Immature natural killer cell (primary cell): ENCODE data around the gene CREB3L2. TPM values are rescaled to one million over a fixed set of nuclear protein-coding genes. Genes with fewer than 3 reads are reported as not detected.
"Not testable (repeated sequence)": the region's sequence is repeated elsewhere in the genome, so short reads cannot be mapped to it uniquely, and the experiment has no call there.

Experiments
- DNase-seq, 3 donors: peaks; one replicate each; pipeline ENCODE4 v3.0.0; 2022; ENCODE audit warnings: mixed read lengths in 1 of 3
- H3K27ac Mint-ChIP-seq, 6 donors: one replicate each; pipeline ENCODE4 v1.8.0; 2020; ENCODE audit warnings: mixed read lengths in 6 of 6, mild to moderate bottlenecking in 5 of 6, inconsistent platforms in 4 of 6, moderate library complexity in 3 of 6
- H3K27me3 Mint-ChIP-seq, 3 donors: one replicate each; pipeline ENCODE4 v1.8.0; 2020 to 2021; ENCODE audit warnings: low read depth in 3 of 3, mild to moderate bottlenecking in 3 of 3, mixed read lengths in 3 of 3, moderate library complexity in 3 of 3, inconsistent platforms in 1 of 3
- H3K36me3 Mint-ChIP-seq, 3 donors: one replicate each; pipeline ENCODE4 v1.8.0; 2020; ENCODE audit warnings: mixed read lengths in 3 of 3, inconsistent platforms in 2 of 3, mild to moderate bottlenecking in 2 of 3
- H3K4me1 Mint-ChIP-seq, 2 donors: one replicate each; pipeline ENCODE4 v1.8.0; 2020; ENCODE audit warnings: inconsistent platforms in 2 of 2, mild to moderate bottlenecking in 2 of 2, mixed read lengths in 2 of 2, moderate library complexity in 1 of 2
- H3K4me3 Mint-ChIP-seq, 5 donors: one replicate each; pipeline ENCODE4 v1.8.0; 2020; ENCODE audit warnings: mild to moderate bottlenecking in 5 of 5, mixed read lengths in 5 of 5, inconsistent platforms in 3 of 5, moderate library complexity in 3 of 5
- H3K9me3 Mint-ChIP-seq, 6 donors: one replicate each; pipeline ENCODE4 v1.8.0; 2020; ENCODE audit warnings: mild to moderate bottlenecking in 6 of 6, mixed read lengths in 6 of 6, inconsistent platforms in 4 of 6, moderate library complexity in 3 of 6
- polyA plus RNA-seq, 3 donors: library from polyadenylated mRNA; unstranded; fragments of 300-500 nt; fragmentation: Illumina TruSeq; gene quantifications; one replicate each; pipeline ENCODE4 v1.2.3, GENCODE V29; 2021

Gene CREB3L2
- polyA plus RNA-seq, 3 donors from 2014 or later, result 10.8 to 21.6 (median 12.6) TPM

GRCh38 chr7:138025215-138026186 is 23.6 kb upstream of the CREB3L2 start:
- no peaks in the 10 kb centered on the region for H3K9me3 Mint-ChIP-seq
- no peak for DNase-seq
- H3K4me1 Mint-ChIP-seq, result peaks cover 0 to 9% of the 10 kb centered on the region in 2 donors
- H3K27ac Mint-ChIP-seq, result no peak overlapping the region
- peaks cover 0 to 6% (median 5%) of the 10 kb centered on the region in 3 donors for H3K27me3 Mint-ChIP-seq
- no peak overlapping the region for H3K4me3 Mint-ChIP-seq
- H3K36me3 Mint-ChIP-seq, result peaks cover 0 to 4% (median 0%) of the 10 kb centered on the region in 3 donors

- DNase-seq, result no peak
- no peak overlapping the region for H3K27ac Mint-ChIP-seq
- H3K27me3 Mint-ChIP-seq, result peaks cover 0 to 6% (median 5%) of the 10 kb centered on the region in 3 donors
- H3K4me3 Mint-ChIP-seq, result no peak overlapping the region
- H3K9me3 Mint-ChIP-seq, result no peaks in the 10 kb centered on the region
- H3K4me1 Mint-ChIP-seq, result peaks cover 0 to 9% of the 10 kb centered on the region in 2 donors
- peaks cover 0 to 4% (median 0%) of the 10 kb centered on the region in 3 donors for H3K36me3 Mint-ChIP-seq
These were observed 22.9 kb upstream of the CREB3L2 start for GRCh38 chr7:138024765-138025164.

GRCh38 chr7:138024343-138024691 is 22.4 kb upstream of the CREB3L2 start:
- Mint-ChIP-seq H3K4me3 (no peak overlapping the region), H3K27ac (no peak overlapping the region), H3K4me1 (peaks cover 0 to 9% of the 10 kb centered on the region in 2 donors)

GRCh38 chr7:138023618-138024342 is 21.9 kb upstream of the CREB3L2 start:
- peaks cover 0 to 9% of the 10 kb centered on the region in 2 donors for H3K4me1 Mint-ChIP-seq
- DNase-seq, result no peak
- H3K27me3 Mint-ChIP-seq, result peaks cover 0 to 6% (median 4%) of the 10 kb centered on the region in 3 donors
- no peak overlapping the region for H3K27ac Mint-ChIP-seq
- peaks cover 0 to 4% (median 0%) of the 10 kb centered on the region in 3 donors for H3K36me3 Mint-ChIP-seq
- H3K4me3 Mint-ChIP-seq, result no peak overlapping the region
- H3K9me3 Mint-ChIP-seq, result no peaks in the 10 kb centered on the region

More at GRCh38 chr7:138024343-138024691, 22.4 kb upstream of the CREB3L2 start:
- Mint-ChIP-seq H3K9me3 (no peaks in the 10 kb centered on the region), H3K36me3 (peaks cover 0 to 4% (median 0%) of the 10 kb centered on the region in 3 donors), H3K27me3 (peaks cover 0 to 7% (median 6%) of the 10 kb centered on the region in 3 donors)
- no peak for DNase-seq

- no peak overlapping the region for H3K4me3 Mint-ChIP-seq
- H3K27ac Mint-ChIP-seq, result no peak overlapping the region
- H3K36me3 Mint-ChIP-seq, result peaks cover 0 to 4% (median 0%) of the 10 kb centered on the region in 3 donors
- no peak for DNase-seq
- H3K4me1 Mint-ChIP-seq, result peaks cover 0 to 9% of the 10 kb centered on the region in 2 donors
- H3K9me3 Mint-ChIP-seq, result no peaks in the 10 kb centered on the region
- peaks cover 0 to 2% (median 0%) of the 10 kb centered on the region in 3 donors for H3K27me3 Mint-ChIP-seq
These were observed 20.0 kb upstream of the CREB3L2 start for GRCh38 chr7:138021889-138022288.

GRCh38 chr7:138017992-138018391 is 16.1 kb upstream of the CREB3L2 start:
- H3K36me3 Mint-ChIP-seq, result no peaks in the 10 kb centered on the region
- H3K27me3 Mint-ChIP-seq, result peaks cover 0 to 2% (median 0%) of the 10 kb centered on the region in 3 donors
- H3K9me3 Mint-ChIP-seq, result no peaks in the 10 kb centered on the region
- no peak overlapping the region for H3K4me3 Mint-ChIP-seq
- no peaks in the 10 kb centered on the region for H3K4me1 Mint-ChIP-seq
- DNase-seq, result no peak
- no peak overlapping the region for H3K27ac Mint-ChIP-seq

- no peaks in the 10 kb centered on the region for H3K9me3 Mint-ChIP-seq
- H3K27ac Mint-ChIP-seq, result no peak overlapping the region
- DNase-seq, result no peak
- no peaks in the 10 kb centered on the region for H3K36me3 Mint-ChIP-seq
- H3K27me3 Mint-ChIP-seq, result peaks cover 0 to 2% (median 0%) of the 10 kb centered on the region in 3 donors
- H3K4me3 Mint-ChIP-seq, result no peak overlapping the region
- no peaks in the 10 kb centered on the region for H3K4me1 Mint-ChIP-seq
These were observed 13.2 kb upstream of the CREB3L2 start for GRCh38 chr7:138015096-138015495.

- Mint-ChIP-seq H3K9me3 (no peaks in the 10 kb centered on the region), H3K4me1 (no peaks in the 10 kb centered on the region), H3K4me3 (no peak overlapping the region), H3K36me3 (no peaks in the 10 kb centered on the region), H3K27ac (no peak overlapping the region), H3K27me3 (peaks cover 0 to 2% (median 0%) of the 10 kb centered on the region in 3 donors)
- no peak for DNase-seq
These were observed 12.8 kb upstream of the CREB3L2 start for GRCh38 chr7:138014686-138015085.

GRCh38 chr7:138014201-138014600 is 12.3 kb upstream of the CREB3L2 start:
- not testable (repeated sequence) for H3K4me3 Mint-ChIP-seq, H3K36me3 Mint-ChIP-seq, H3K27ac Mint-ChIP-seq, H3K4me1 Mint-ChIP-seq, H3K27me3 Mint-ChIP-seq, DNase-seq, H3K9me3 Mint-ChIP-seq

- Mint-ChIP-seq H3K36me3 (no peaks in the 10 kb centered on the region), H3K4me3 (no peak overlapping the region), H3K27ac (no peak overlapping the region), H3K27me3 (peaks cover 0 to 2% (median 1%) of the 10 kb centered on the region in 3 donors), H3K9me3 (no peaks in the 10 kb centered on the region), H3K4me1 (peaks cover 0 to 2% of the 10 kb centered on the region in 2 donors)
- no peak for DNase-seq
These were observed 7.4 kb upstream of the CREB3L2 start for GRCh38 chr7:138009350-138009653.

GRCh38 chr7:138008588-138009349 is 6.9 kb upstream of the CREB3L2 start:
- DNase-seq, result peak; percentile 46 to 62 (median 54)
- no peak overlapping the region for H3K27ac Mint-ChIP-seq
- H3K36me3 Mint-ChIP-seq, result no peaks in the 10 kb centered on the region
- no peak overlapping the region for H3K4me3 Mint-ChIP-seq
- peaks cover 0 to 2% (median 1%) of the 10 kb centered on the region in 3 donors for H3K27me3 Mint-ChIP-seq
- H3K9me3 Mint-ChIP-seq, result no peaks in the 10 kb centered on the region
- peaks cover 2% of the 10 kb centered on the region in 2 donors for H3K4me1 Mint-ChIP-seq

GRCh38 chr7:138008019-138008587 is 6.2 kb upstream of the CREB3L2 start:
- peaks cover 4 to 6% of the 10 kb centered on the region in 2 donors for H3K4me1 Mint-ChIP-seq
- H3K9me3 Mint-ChIP-seq, result no peaks in the 10 kb centered on the region
- no peak overlapping the region for H3K4me3 Mint-ChIP-seq
- no peak for DNase-seq
- H3K27ac Mint-ChIP-seq, result no peak overlapping the region
- H3K36me3 Mint-ChIP-seq, result no peaks in the 10 kb centered on the region
- peaks cover 0 to 2% (median 1%) of the 10 kb centered on the region in 3 donors for H3K27me3 Mint-ChIP-seq

GRCh38 chr7:138006106-138006505 is 4.2 kb upstream of the CREB3L2 start:
- Mint-ChIP-seq H3K36me3 (no peaks in the 10 kb centered on the region), H3K27ac (peak overlapping the region in 1 of 6 donors; percentile 51), H3K27me3 (peaks cover 3 to 11% (median 6%) of the 10 kb centered on the region in 3 donors), H3K4me3 (no peak overlapping the region), H3K9me3 (no peaks in the 10 kb centered on the region), H3K4me1 (peaks cover 13 to 23% of the 10 kb centered on the region in 2 donors)
- no peak for DNase-seq
